ENCODE results near the gene DZIP3. TPM values are rescaled to one million over a fixed set of nuclear protein-coding genes. Genes with fewer than 3 reads are reported as not detected.
"Not testable (repeated sequence)": the region's sequence is repeated elsewhere in the genome, so short reads cannot be mapped to it uniquely, and the experiment has no call there.

DZIP3 gene
- total RNA-seq, 1 experiment from 2014 or later: 13.5 TPM

GRCh38 chr3:108605491-108605890 is 16.0 kb downstream of the DZIP3 start:
- no peak overlapping the region for H3K27ac ChIP-seq
- no peak for DNase-seq (ENCODE audit: low read depth in 1 of 2, low spot score in 2 of 2)
- H3K4me3 ChIP-seq: no peak overlapping the region
- no peaks in the 10 kb centered on the region for H3K27me3 ChIP-seq (replicated peaks)
- H3K9me3 ChIP-seq (replicated peaks): no peaks in the 10 kb centered on the region
- H3K4me1 ChIP-seq (replicated peaks): 0 out of 2 replicates have a peak, but pooled peaks cover 4% of the 10 kb centered on the region
- H3K36me3 ChIP-seq: no peaks in the 10 kb centered on the region

DNA sequence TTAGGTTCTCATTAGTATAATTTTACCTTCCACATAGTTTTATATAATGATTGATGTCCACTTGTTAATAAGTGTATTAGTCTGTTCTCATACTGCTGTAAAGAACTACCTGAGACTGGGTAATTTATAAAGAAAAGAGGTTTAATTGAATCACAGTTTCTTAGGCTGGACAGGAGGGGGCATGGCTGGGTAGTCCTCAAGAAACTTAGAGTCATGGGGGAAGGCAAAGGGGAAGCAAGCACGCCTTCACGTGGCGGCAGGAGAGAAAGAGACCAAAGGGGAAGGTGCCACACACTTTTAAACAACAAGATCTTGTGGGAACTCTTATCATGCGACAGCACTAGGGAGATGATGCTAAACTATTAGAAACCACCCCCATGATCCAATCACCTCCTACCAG is 19.2 kb downstream of the DZIP3 start:
- Histone ChIP-seq H3K4me1 (replicated peaks) (0 out of 2 replicates have a peak, but pooled peaks cover 2% of the 10 kb centered on the region), H3K9me3 (replicated peaks) (no peaks in the 10 kb centered on the region), H3K27me3 (replicated peaks) (no peaks in the 10 kb centered on the region), H3K4me3 (no peak overlapping the region), H3K27ac (no peak overlapping the region), H3K36me3 (no peaks in the 10 kb centered on the region; the same call in 1 of the 2 replicates)
- DNase-seq (ENCODE audit: low read depth in 1 of 2, low spot score in 2 of 2): no peak

DNA sequence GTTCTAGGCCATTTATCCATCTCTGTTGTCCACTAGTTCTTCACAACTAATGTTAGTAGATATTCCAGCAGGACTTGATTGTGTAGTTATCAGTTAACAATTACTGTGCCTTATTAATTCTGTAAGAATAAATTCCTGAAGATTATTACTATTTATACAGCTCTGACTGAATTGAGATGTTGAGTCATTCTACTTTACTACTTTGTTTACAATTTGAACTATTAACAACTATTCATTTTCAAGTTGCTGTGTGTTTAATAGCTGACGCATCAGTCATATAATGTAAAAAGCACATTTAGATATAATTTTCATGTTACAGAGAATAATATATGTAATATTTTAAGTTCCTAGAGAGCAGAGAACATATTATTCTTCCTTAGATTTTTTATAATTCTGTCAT is 21.1 kb downstream of the DZIP3 start:
- Histone ChIP-seq H3K36me3 (no peaks in the 10 kb centered on the region; the same call in 1 of the 2 replicates), H3K9me3 (replicated peaks) (no peaks in the 10 kb centered on the region), H3K4me1 (replicated peaks) (no peaks in the 10 kb centered on the region), H3K27me3 (replicated peaks) (no peaks in the 10 kb centered on the region), H3K4me3 (no peak overlapping the region), H3K27ac (no peak overlapping the region)
- no peak for DNase-seq (ENCODE audit: low read depth in 1 of 2, low spot score in 2 of 2)

GRCh38 chr3:108616090-108616489 is 26.6 kb downstream of the DZIP3 start:
- not testable (repeated sequence) for H3K36me3 ChIP-seq; H3K27ac ChIP-seq; H3K4me1 ChIP-seq (replicated peaks); H3K27me3 ChIP-seq (replicated peaks); H3K9me3 ChIP-seq (replicated peaks); H3K4me3 ChIP-seq; DNase-seq (ENCODE audit: low read depth in 1 of 2, low spot score in 2 of 2)

- H3K9me3 ChIP-seq (replicated peaks): no peaks in the 10 kb centered on the region
- H3K27me3 ChIP-seq (replicated peaks): no peaks in the 10 kb centered on the region
- H3K4me3 ChIP-seq: no peak overlapping the region
- H3K27ac ChIP-seq: no peak overlapping the region
- DNase-seq (ENCODE audit: low read depth in 1 of 2, low spot score in 2 of 2): no peak
- H3K36me3 ChIP-seq: no peaks in the 10 kb centered on the region
- no peaks in the 10 kb centered on the region for H3K4me1 ChIP-seq (replicated peaks)
Measured at GRCh38 chr3:108620250-108620649, 30.7 kb downstream of the DZIP3 start.

GRCh38 chr3:108623504-108623903 is 34.0 kb downstream of the DZIP3 start:
- DNase-seq (ENCODE audit: low read depth in 1 of 2, low spot score in 2 of 2): no peak
- H3K27ac ChIP-seq: no peak overlapping the region
- no peaks in the 10 kb centered on the region for H3K27me3 ChIP-seq (replicated peaks)
- H3K9me3 ChIP-seq (replicated peaks): no peaks in the 10 kb centered on the region
- no peaks in the 10 kb centered on the region for H3K4me1 ChIP-seq (replicated peaks)
- H3K4me3 ChIP-seq: no peak overlapping the region
- H3K36me3 ChIP-seq: no peaks in the 10 kb centered on the region

- DNase-seq (ENCODE audit: low read depth in 1 of 2, low spot score in 2 of 2): no peak
Measured at GRCh38 chr3:108629974-108630373, 40.5 kb downstream of the DZIP3 start.

DNA sequence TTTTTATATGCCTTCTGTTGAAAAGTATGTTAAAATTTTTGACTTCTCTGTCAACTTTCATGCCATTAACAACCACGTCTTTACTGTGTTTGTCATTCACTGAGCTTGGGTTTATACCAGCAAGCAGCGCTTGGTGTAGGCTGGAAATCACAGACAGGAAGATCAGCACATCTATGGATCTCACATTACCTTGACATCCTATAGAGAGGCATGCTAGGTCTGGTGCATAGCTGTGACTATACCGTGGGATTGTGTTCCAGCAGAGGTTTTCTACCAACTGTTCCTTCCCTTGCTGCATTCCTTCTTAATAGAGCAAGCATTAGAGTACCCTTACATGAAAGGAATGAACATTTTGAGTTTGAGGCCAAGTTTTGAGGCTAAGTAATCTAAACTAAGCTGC is 53.0 kb downstream of the DZIP3 start:
- no peak for DNase-seq (ENCODE audit: low read depth in 1 of 2, low spot score in 2 of 2)
- no peaks in the 10 kb centered on the region for H3K27me3 ChIP-seq (replicated peaks)
- H3K36me3 ChIP-seq: no peaks in the 10 kb centered on the region
- H3K4me1 ChIP-seq (replicated peaks): no peaks in the 10 kb centered on the region
- no peaks in the 10 kb centered on the region for H3K9me3 ChIP-seq (replicated peaks)
- H3K27ac ChIP-seq: no peak overlapping the region
- H3K4me3 ChIP-seq: no peak overlapping the region

More at GRCh38 chr3:108629974-108630373, 40.5 kb downstream of the DZIP3 start:
- H3K27me3 ChIP-seq (replicated peaks): no peaks in the 10 kb centered on the region
- no peaks in the 10 kb centered on the region for H3K36me3 ChIP-seq
- H3K27ac ChIP-seq: no peak overlapping the region
- H3K4me3 ChIP-seq: no peak overlapping the region
- H3K9me3 ChIP-seq (replicated peaks): no peaks in the 10 kb centered on the region
- H3K4me1 ChIP-seq (replicated peaks): no peaks in the 10 kb centered on the region

DNA sequence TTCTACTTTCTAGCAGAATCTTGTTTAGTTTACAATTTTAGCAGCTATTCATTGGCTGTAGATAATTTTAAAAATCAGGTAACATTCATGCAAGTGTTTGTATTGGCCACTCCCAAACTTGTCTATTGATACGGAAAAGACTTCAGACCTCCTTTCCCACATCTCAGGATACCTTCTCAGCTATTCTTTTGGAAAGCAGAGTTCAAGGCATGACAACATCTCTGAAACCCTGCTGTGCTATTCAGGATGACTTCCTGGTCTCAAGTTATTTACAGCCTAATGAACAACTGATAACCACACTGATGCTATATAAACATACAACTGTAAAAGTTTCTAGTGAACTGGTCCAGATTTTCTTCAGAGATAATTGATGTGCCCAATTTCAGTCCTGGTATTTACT is 55.8 kb downstream of the DZIP3 start:
- Histone ChIP-seq H3K9me3 (replicated peaks) (no peaks in the 10 kb centered on the region), H3K4me1 (replicated peaks) (no peaks in the 10 kb centered on the region), H3K27me3 (replicated peaks) (no peaks in the 10 kb centered on the region), H3K36me3 (no peaks in the 10 kb centered on the region), H3K4me3 (no peak overlapping the region), H3K27ac (no peak overlapping the region)
- no peak for DNase-seq (ENCODE audit: low read depth in 1 of 2, low spot score in 2 of 2)

DNA sequence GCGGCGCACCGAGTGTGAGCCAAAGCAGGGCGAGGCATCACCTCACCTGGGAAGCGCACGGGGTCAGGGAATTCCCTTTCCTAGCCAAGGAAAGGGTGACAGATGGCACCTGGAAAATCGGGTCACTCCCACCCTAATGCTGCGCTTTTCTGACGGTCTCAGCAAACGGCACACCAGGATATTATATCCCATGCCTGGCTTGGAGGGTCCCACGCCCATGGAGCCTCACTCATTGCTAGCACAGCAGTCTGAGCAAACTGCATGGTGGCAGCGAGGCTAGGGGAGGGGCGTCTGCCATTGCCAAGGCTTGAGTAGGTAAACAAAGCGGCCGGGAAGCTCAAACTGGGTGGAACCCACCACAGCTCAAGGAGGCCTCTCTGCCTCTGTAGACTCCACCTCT is 66.1 kb downstream of the DZIP3 start:
- H3K4me1 ChIP-seq (replicated peaks); H3K27ac ChIP-seq; H3K36me3 ChIP-seq; H3K9me3 ChIP-seq (replicated peaks); H3K4me3 ChIP-seq; H3K27me3 ChIP-seq (replicated peaks); DNase-seq (ENCODE audit: low read depth in 1 of 2, low spot score in 2 of 2): not testable (repeated sequence)

DNA sequence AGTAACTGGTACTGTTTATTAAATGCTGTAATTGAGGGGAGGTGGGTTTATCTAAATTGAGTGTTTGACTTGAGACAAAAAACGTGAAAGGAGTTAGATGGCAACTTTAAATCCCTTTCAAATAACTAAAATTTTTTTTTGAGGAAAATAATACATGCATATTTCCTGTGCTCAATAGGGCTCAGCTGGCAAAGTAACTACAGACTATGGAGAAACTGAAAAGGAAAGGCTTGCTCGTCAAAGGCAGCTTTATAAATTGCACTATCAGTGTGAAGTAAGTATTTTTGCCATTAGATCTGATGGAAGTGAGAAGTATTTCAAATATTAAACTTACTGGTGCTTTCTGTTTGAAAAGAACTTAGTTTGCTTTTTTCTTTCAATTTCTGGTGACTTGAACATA is 72.2 kb downstream of the DZIP3 start:
- H3K27me3 ChIP-seq (replicated peaks): no peaks in the 10 kb centered on the region
- no peaks in the 10 kb centered on the region for H3K9me3 ChIP-seq (replicated peaks)
- no peak overlapping the region for H3K4me3 ChIP-seq
- no peaks in the 10 kb centered on the region for H3K4me1 ChIP-seq (replicated peaks)
- no peak overlapping the region for H3K27ac ChIP-seq
- peak in 1 of 2 experiments; percentile 1 for DNase-seq (ENCODE audit: low read depth in 1 of 2, low spot score in 2 of 2)
- H3K36me3 ChIP-seq: no peaks in the 10 kb centered on the region

- Histone ChIP-seq H3K4me1 (replicated peaks) (no peaks in the 10 kb centered on the region), H3K27ac (no peak overlapping the region), H3K4me3 (no peak overlapping the region), H3K27me3 (replicated peaks) (no peaks in the 10 kb centered on the region), H3K36me3 (no peaks in the 10 kb centered on the region), H3K9me3 (replicated peaks) (no peaks in the 10 kb centered on the region)
- peak in 1 of 2 experiments; percentile 10 for DNase-seq (ENCODE audit: low read depth in 1 of 2, low spot score in 2 of 2)
Measured at GRCh38 chr3:108662142-108662738, 72.7 kb downstream of the DZIP3 start.

- no peak overlapping the region for H3K4me3 ChIP-seq
- H3K27me3 ChIP-seq (replicated peaks): no peaks in the 10 kb centered on the region
- no peak for DNase-seq (ENCODE audit: low read depth in 1 of 2, low spot score in 2 of 2)
- H3K4me1 ChIP-seq (replicated peaks): no peaks in the 10 kb centered on the region
- no peaks in the 10 kb centered on the region for H3K36me3 ChIP-seq
- no peaks in the 10 kb centered on the region for H3K9me3 ChIP-seq (replicated peaks)
- no peak overlapping the region for H3K27ac ChIP-seq
Measured at GRCh38 chr3:108664266-108664665, 74.7 kb downstream of the DZIP3 start.

DNA sequence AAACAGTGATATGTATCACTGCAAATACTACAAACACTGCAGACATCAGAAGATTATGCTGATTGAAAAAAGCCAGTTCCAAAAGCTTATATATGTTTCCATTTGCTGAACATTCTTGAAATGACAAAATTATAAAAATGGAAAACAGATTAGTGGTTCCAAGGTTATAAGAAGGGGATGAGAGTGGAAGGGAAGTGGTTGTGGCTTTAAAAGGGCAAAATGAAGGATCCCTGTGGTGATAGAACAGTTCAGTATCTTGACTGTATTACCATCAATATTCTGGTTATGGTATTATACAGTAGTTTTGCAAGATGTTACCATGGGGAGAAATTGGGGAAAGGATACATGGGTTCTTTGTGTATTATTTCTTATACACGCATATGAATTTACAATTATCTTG is 77.8 kb downstream of the DZIP3 start:
- no peaks in the 10 kb centered on the region for H3K36me3 ChIP-seq
- DNase-seq (ENCODE audit: low read depth in 1 of 2, low spot score in 2 of 2): no peak
- H3K4me3 ChIP-seq: no peak overlapping the region
- H3K27me3 ChIP-seq (replicated peaks): no peaks in the 10 kb centered on the region
- H3K4me1 ChIP-seq (replicated peaks): no peaks in the 10 kb centered on the region
- H3K9me3 ChIP-seq (replicated peaks): no peaks in the 10 kb centered on the region
- no peak overlapping the region for H3K27ac ChIP-seq

- Histone ChIP-seq H3K27ac (no peak overlapping the region), H3K4me1 (replicated peaks) (no peaks in the 10 kb centered on the region), H3K36me3 (no peaks in the 10 kb centered on the region), H3K27me3 (replicated peaks) (no peaks in the 10 kb centered on the region), H3K4me3 (no peak overlapping the region), H3K9me3 (replicated peaks) (no peaks in the 10 kb centered on the region)
- no peak for DNase-seq (ENCODE audit: low read depth in 1 of 2, low spot score in 2 of 2)
Measured at GRCh38 chr3:108669208-108669607, 79.7 kb downstream of the DZIP3 start.
